Stimulated activated CD8-positive, alpha-beta memory T cell treated with anti-CD3 and anti-CD28 coated beads, Interleukin-2, amount 100 ng/mL, for 48 hours (primary cell): ENCODE measurements around the gene ATP10A.

Experiments
- DNase-seq, 2 donors: peaks; one replicate each; pipeline ENCODE4 v3.0.0-alpha.2; 2020; ENCODE audit warnings: low read depth in 2 of 2

Gene ATP10A

GRCh38 chr15:25679492-25679891, 183.6 kb downstream of the ATP10A start:
- no peak for DNase-seq

GRCh38 chr15:25678500-25678855, 184.6 kb downstream of the ATP10A start:
- DNase-seq: no peak

GRCh38 chr15:25677719-25678499, 185.2 kb downstream of the ATP10A start:
- DNase-seq: no peak

GRCh38 chr15:25676070-25676469, 187.1 kb downstream of the ATP10A start:
- DNase-seq: no peak

GRCh38 chr15:25675396-25675795, 187.7 kb downstream of the ATP10A start:
- no peak for DNase-seq

- DNase-seq: no peak
Measured at GRCh38 chr15:25674913-25675312, 188.2 kb downstream of the ATP10A start.

- no peak for DNase-seq
Measured at GRCh38 chr15:25673972-25674371, 189.2 kb downstream of the ATP10A start.

GRCh38 chr15:25673351-25673750, 189.8 kb downstream of the ATP10A start:
- DNase-seq: no peak

GRCh38 chr15:25671132-25671531, 192.0 kb downstream of the ATP10A start:
- no peak for DNase-seq

GRCh38 chr15:25670621-25671020, 192.5 kb downstream of the ATP10A start:
- no peak for DNase-seq

- no peak for DNase-seq
Measured at GRCh38 chr15:25670025-25670554, 193.0 kb downstream of the ATP10A start.

- no peak for DNase-seq
Measured at GRCh38 chr15:25668901-25669300, 194.2 kb downstream of the ATP10A start.

GRCh38 chr15:25668236-25668795, 194.8 kb downstream of the ATP10A start:
- DNase-seq: no peak

- no peak for DNase-seq
Measured at GRCh38 chr15:25667829-25668228, 195.3 kb downstream of the ATP10A start.

- DNase-seq: no peak
Measured at GRCh38 chr15:25665913-25666312, 197.2 kb downstream of the ATP10A start.

- no peak for DNase-seq
Measured at GRCh38 chr15:25664761-25665160, 198.4 kb downstream of the ATP10A start.

- DNase-seq: no peak
Measured at GRCh38 chr15:25663515-25663914, 199.6 kb downstream of the ATP10A start.

- no peak for DNase-seq
Measured at GRCh38 chr15:25661898-25662297, 201.2 kb downstream of the ATP10A start.

GRCh38 chr15:25659251-25659650, 203.9 kb downstream of the ATP10A start:
- no peak for DNase-seq

- DNase-seq: no peak
Measured at GRCh38 chr15:25658560-25658959, 204.6 kb downstream of the ATP10A start.

- DNase-seq: no peak
Measured at GRCh38 chr15:25655207-25655948, 207.7 kb downstream of the ATP10A start.

- DNase-seq: no peak
Measured at GRCh38 chr15:25653371-25653770, 209.8 kb downstream of the ATP10A start.

- DNase-seq: no peak
Measured at GRCh38 chr15:25652704-25653103, 210.4 kb downstream of the ATP10A start.
